GM12878 (cell line): Measurements from ENCODE around the gene NR2C2AP. TPM values are rescaled to one million over a fixed set of nuclear protein-coding genes. Genes with fewer than 3 reads are reported as not detected.

Source experiments
- ATAC-seq: fragments of 200-7000 bp; cut with Tn5 transposase; 3 replicates; pipeline ENCODE4 v1.9.1; 2020; ENCODE audit warnings: mild to moderate bottlenecking, moderate library complexity
- BruUV-seq: library from RNA; stranded (reverse); fragments of 400-500 nt; replicated peaks from 2 replicates; lab custom pipeline; 2021; lab: Mats Ljungman, UMichigan
- CTCF ChIA-PET: fragments of 300-600 bp; sonication (Branson Sonifier 250); formaldehyde crosslinking; extraction: SDS; loops from one replicate; lab custom pipeline; 2021; ENCODE audit warnings: inconsistent platforms; lab: Yijun Ruan, JAX
- POLR2A ChIA-PET: fragments of 350-600 bp; formaldehyde crosslinking; extraction: SDS; loops from one replicate; lab custom pipeline; 2021; ENCODE audit warnings: inconsistent platforms; lab: Charles Lee
- RAD21 ChIA-PET: fragments of 300-600 bp; sonication (Branson Sonifier 250); formaldehyde crosslinking; loops from one replicate; lab custom pipeline; 2023; ENCODE audit warnings: antibody characterized with exemption; ENCODE audit not compliant: unreplicated experiment; lab: Charles Lee
- SMC1A ChIA-PET: fragments of 300-600 bp; sonication (Branson Sonifier 250); formaldehyde crosslinking; loops from one replicate; lab custom pipeline; 2023; ENCODE audit not compliant: unreplicated experiment, uncharacterized antibody; lab: Charles Lee
- DNase-seq: peaks from one replicate; pipeline ENCODE4 v3.0.0-alpha.2; 2011; ENCODE audit warnings: low read depth, low spot score
- FAIRE-seq: peaks from 3 replicates; lab custom pipeline; 2011; peaks lifted over from hg19 to GRCh38; lab: Jason Lieb, UNC
- H2AFZ ChIP-seq: 2 replicates; pipeline ENCODE4 v1.6.0; 2011; ENCODE audit warnings: low read depth, low read length, control low read depth; ENCODE audit not compliant: control insufficient read depth
- H3K27ac ChIP-seq: 2 replicates; pipeline ENCODE4 v1.5.1; 2011; ENCODE audit warnings: control low read depth; ENCODE audit not compliant: control insufficient read depth, insufficient read depth
- H3K27me3 ChIP-seq, 2 experiments: replicated peaks in 1 of 2; 2 replicates each; pipeline versions ENCODE4 v1.6.0 to v1.6.1; 2011; ENCODE audit warnings: low read length in 1 of 2; ENCODE audit not compliant: control insufficient read depth in 2 of 2, insufficient read depth in 2 of 2
- H3K36me3 ChIP-seq, 2 experiments: 2 replicates each; pipeline ENCODE4 v1.5.1; 2011; ENCODE audit warnings: low read length in 1 of 2; ENCODE audit not compliant: control insufficient read depth in 2 of 2, insufficient read depth in 2 of 2
- H3K4me1 ChIP-seq: 2 replicates; pipeline ENCODE4 v1.6.1; 2011; ENCODE audit warnings: mild to moderate bottlenecking, low read length, moderate library complexity, mixed read lengths; ENCODE audit not compliant: control insufficient read depth, insufficient read depth
- H3K4me2 ChIP-seq: 2 replicates; pipeline ENCODE4 v1.6.0; 2011; ENCODE audit warnings: control low read depth; ENCODE audit not compliant: control insufficient read depth, insufficient read depth
- H3K4me3 ChIP-seq: fragments of 200-600 bp; sonication (generic); 2 replicates; pipeline ENCODE4 v1.5.1; 2016
- H3K79me2 ChIP-seq: 2 replicates; pipeline ENCODE4 v1.6.0; 2011; ENCODE audit warnings: low read length; ENCODE audit not compliant: control insufficient read depth, insufficient read depth
- H3K9ac ChIP-seq: 2 replicates; pipeline ENCODE4 v1.8.0; 2011; ENCODE audit warnings: low read length, control low read depth, mixed read lengths; ENCODE audit not compliant: control insufficient read depth, insufficient read depth
- H3K9me3 ChIP-seq: replicated peaks from 3 replicates; pipeline ENCODE4 v1.5.1; 2011; ENCODE audit warnings: mild to moderate bottlenecking, low read length; ENCODE audit not compliant: control insufficient read depth, insufficient read depth
- H4K20me1 ChIP-seq: 2 replicates; pipeline ENCODE4 v1.6.0; 2011; ENCODE audit not compliant: control insufficient read depth, insufficient read depth
- ATF3 ChIP-seq: IDR thresholded peaks from 2 replicates; pipeline ENCODE4 v1.6.1; 2011; ENCODE audit warnings: low read depth, mild to moderate bottlenecking, low read length, moderate library complexity, borderline replicate concordance; ENCODE audit errors: extremely low read depth
- BHLHE40 ChIP-seq, 2 experiments: fragments of 450-650 bp in 1 of 2; IDR thresholded peaks; 2 replicates each; pipeline ENCODE4 v1.6.1; 2011 to 2017; ENCODE audit warnings: low read depth in 2 of 2, borderline replicate concordance in 1 of 2, improper control_type of control experiment in 1 of 2, low read length in 1 of 2, mild to moderate bottlenecking in 1 of 2
- CTCF ChIP-seq, 3 experiments: IDR thresholded peaks in 2 of 3; conservative IDR thresholded peaks in 1 of 3; 2 replicates each; pipeline ENCODE4 v1.5.1; 2011; ENCODE audit warnings: low read depth in 3 of 3, low read length in 3 of 3, mild to moderate bottlenecking in 3 of 3, control low read depth in 2 of 3, moderate library complexity in 2 of 3, inconsistent platforms in 1 of 3, mixed read lengths in 1 of 3; ENCODE audit not compliant: control insufficient read depth in 2 of 3, insufficient read depth in 1 of 3; ENCODE audit errors: extremely low read depth in 1 of 3
- KLF5 ChIP-seq: fragments of 450-650 bp; IDR thresholded peaks from 2 replicates; pipeline ENCODE4 v1.6.1; 2014; ENCODE audit warnings: mild to moderate bottlenecking; ENCODE audit not compliant: partially characterized antibody
- RELA ChIP-seq: fragments of 450-650 bp; IDR thresholded peaks from 2 replicates; pipeline ENCODE4 v1.8.0; 2014; ENCODE audit warnings: borderline replicate concordance; ENCODE audit not compliant: partially characterized antibody
- YY1 ChIP-seq: IDR thresholded peaks from 2 replicates; pipeline ENCODE4 v1.6.1; 2011; ENCODE audit warnings: low read depth, mild to moderate bottlenecking, low read length
- ZNF274 ChIP-seq: IDR thresholded peaks from one replicate; pipeline ENCODE4 v1.8.0; 2011; ENCODE audit not compliant: insufficient read length, insufficient read depth
- WGBS: methylation state at CpG from one replicate; pipeline ENCODE4 v1.1.6; 2016; ENCODE audit warnings: low lambda C conversion rate; ENCODE audit not compliant: insufficient replicate concordance, insufficient coverage; ENCODE audit errors: missing lambda C conversion rate; 5-methylcytosine and 5-hydroxymethylcytosine counted together
- in situ Hi-C: fragments of 300-500 bp; cut with MboI; formaldehyde crosslinking; loops from 9 replicates; pipeline ENCODE4 v1.14.3; 2018; ENCODE audit warnings: mixed read lengths
- intact Hi-C: fragments of 100-400 bp; cut with micrococcal nuclease; formaldehyde crosslinking; loops from one replicate; pipeline ENCODE4 v1.14.2; 2022; ENCODE audit not compliant: unreplicated experiment
- polyA plus RNA-seq, 11 experiments: library from polyadenylated mRNA; depleted of rRNA in 4 of 11; unstranded in 6 of 11; stranded (reverse) in 5 of 11; fragments of >200 nt; fragmentation: Nextera tagmentation in 4 of 11; fragmentation: Illumina TruSeq in 1 of 11; extraction: Ambion mirVana in 4 of 11; extraction: Trizol in 1 of 11; gene quantifications; 1 replicate in 1 of 11; 2 replicates in 10 of 11; pipeline versions ENCODE4 v1.2.1 to v1.2.3, GENCODE V29; 2011 to 2016; ENCODE audit warnings: inconsistent platforms in 2 of 11, missing spikeins in 2 of 11, low read depth in 1 of 11
- total RNA-seq, 4 experiments: library from RNA; depleted of rRNA in 3 of 4; stranded (reverse); fragments of >200 nt in 3 of 4; fragmentation: Illumina TruSeq in 1 of 4; extraction: Trizol in 1 of 4; gene quantifications; 2 replicates each; pipeline versions ENCODE4 v1.2.1 to v1.2.3, GENCODE V29; 2013 to 2021
- TF ChIP-seq, protein P1 (sequence below): fragments of 450-650 bp; formaldehyde crosslinking; IDR thresholded peaks from 2 replicates; pipeline ENCODE4 v1.4.0; 2020; ENCODE audit warnings: mild to moderate bottlenecking, moderate library complexity
- TF ChIP-seq, protein P2 (sequence below): fragments of 450-650 bp; IDR thresholded peaks from 2 replicates; pipeline ENCODE4 v1.6.1; 2016; ENCODE audit warnings: mild to moderate bottlenecking
- TF ChIP-seq, protein P3 (sequence below): IDR thresholded peaks from 2 replicates; pipeline ENCODE4 v1.6.1; 2012; ENCODE audit warnings: mild to moderate bottlenecking, low read depth, low read length

The NR2C2AP gene
- total and polyA plus RNA-seq, 10 of the 15 experiments (the other 5 are each of a cell fraction or from before 2014, with no cell fraction given), result 21.5 to 44.8 (median 28.1) TPM

- Histone ChIP-seq H3K9me3 (no peaks in the 10 kb centered on the region; the same call in 2 of the 3 replicates), H3K79me2 (peaks cover 2% of the 10 kb centered on the region), H3K4me3 (no peak overlapping the region), H3K4me2 (0 out of 2 replicates have a peak overlapping the region, but pooled peaks have one; percentile 21), H3K36me3 (peaks cover 0 to 3% of the 10 kb centered on the region in 2 experiments; a peak in 1 of 4 replicates), H3K27me3 (no peaks in the 10 kb centered on the region), H3K4me1 (peaks cover 65% of the 10 kb centered on the region), H2AFZ (no peak overlapping the region), H3K27ac (peak overlapping the region; percentile 7), H4K20me1 (no peaks in the 10 kb centered on the region), H3K9ac (no peak overlapping the region)
- BruUV-seq, result no TSS peak
- no peak for FAIRE-seq
- intact Hi-C loops, result no loop called here
- ChIA-PET POLR2A (interaction anchor here (0.8 to 7.7 kb wide), 5 partner anchors 8 to 34 kb away, joined by 3 to 74 read pairs (median 6); partner anchors contain the start of genes BORCS8 and MEF2B), CTCF (interaction anchor here (1.0 to 11.3 kb wide), 6 partner anchors 10 to 104 kb away, joined by 3 to 135 read pairs (median 32); partner anchors contain the start of gene MEF2B), SMC1A (interaction anchor here (0.9 to 7.4 kb wide), 3 partner anchors 10 to 17 kb away, joined by 3 to 83 read pairs (median 51); partner anchors contain the start of gene MEF2B), RAD21 (interaction anchor here (0.7 to 17.5 kb wide), 6 partner anchors 10 to 319 kb away, joined by 3 to 394 read pairs (median 5); partner anchors contain the start of gene MEF2B)
- in situ Hi-C loops, result no loop called here
- peak; percentile 38 for ATAC-seq
- WGBS, result 2% methylated on average over 5 of the region's 6 CpGs
- DNase-seq, result no peak
- no peak for TF ChIP-seq KLF5
- no peak for TF ChIP-seq ZNF274
- no peak for TF ChIP-seq CTCF (IDR thresholded peaks at IDR 0.05 in 2 of 3, conservative IDR thresholded peaks at IDR 0.05 in 1 of 3; ENCODE audit: control insufficient read depth in 2 of 3, extremely low read depth in 1 of 3, insufficient read depth in 1 of 3, low read depth in 3 of 3, low read length in 3 of 3)
- TF ChIP-seq, protein P1, sequence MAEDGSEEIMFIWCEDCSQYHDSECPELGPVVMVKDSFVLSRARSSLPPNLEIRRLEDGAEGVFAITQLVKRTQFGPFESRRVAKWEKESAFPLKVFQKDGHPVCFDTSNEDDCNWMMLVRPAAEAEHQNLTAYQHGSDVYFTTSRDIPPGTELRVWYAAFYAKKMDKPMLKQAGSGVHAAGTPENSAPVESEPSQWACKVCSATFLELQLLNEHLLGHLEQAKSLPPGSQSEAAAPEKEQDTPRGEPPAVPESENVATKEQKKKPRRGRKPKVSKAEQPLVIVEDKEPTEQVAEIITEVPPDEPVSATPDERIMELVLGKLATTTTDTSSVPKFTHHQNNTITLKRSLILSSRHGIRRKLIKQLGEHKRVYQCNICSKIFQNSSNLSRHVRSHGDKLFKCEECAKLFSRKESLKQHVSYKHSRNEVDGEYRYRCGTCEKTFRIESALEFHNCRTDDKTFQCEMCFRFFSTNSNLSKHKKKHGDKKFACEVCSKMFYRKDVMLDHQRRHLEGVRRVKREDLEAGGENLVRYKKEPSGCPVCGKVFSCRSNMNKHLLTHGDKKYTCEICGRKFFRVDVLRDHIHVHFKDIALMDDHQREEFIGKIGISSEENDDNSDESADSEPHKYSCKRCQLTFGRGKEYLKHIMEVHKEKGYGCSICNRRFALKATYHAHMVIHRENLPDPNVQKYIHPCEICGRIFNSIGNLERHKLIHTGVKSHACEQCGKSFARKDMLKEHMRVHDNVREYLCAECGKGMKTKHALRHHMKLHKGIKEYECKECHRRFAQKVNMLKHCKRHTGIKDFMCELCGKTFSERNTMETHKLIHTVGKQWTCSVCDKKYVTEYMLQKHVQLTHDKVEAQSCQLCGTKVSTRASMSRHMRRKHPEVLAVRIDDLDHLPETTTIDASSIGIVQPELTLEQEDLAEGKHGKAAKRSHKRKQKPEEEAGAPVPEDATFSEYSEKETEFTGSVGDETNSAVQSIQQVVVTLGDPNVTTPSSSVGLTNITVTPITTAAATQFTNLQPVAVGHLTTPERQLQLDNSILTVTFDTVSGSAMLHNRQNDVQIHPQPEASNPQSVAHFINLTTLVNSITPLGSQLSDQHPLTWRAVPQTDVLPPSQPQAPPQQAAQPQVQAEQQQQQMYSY (CRISPR knock-in tag), result no peak
- TF ChIP-seq RELA, result no peak
- peak in 1 of 2 experiments; percentile 20; a peak in 1 of 4 replicates for TF ChIP-seq BHLHE40 (IDR thresholded peaks at IDR 0.05; ENCODE audit: borderline replicate concordance in 1 of 2, low read depth in 2 of 2, low read length in 1 of 2)
- TF ChIP-seq, protein P2, sequence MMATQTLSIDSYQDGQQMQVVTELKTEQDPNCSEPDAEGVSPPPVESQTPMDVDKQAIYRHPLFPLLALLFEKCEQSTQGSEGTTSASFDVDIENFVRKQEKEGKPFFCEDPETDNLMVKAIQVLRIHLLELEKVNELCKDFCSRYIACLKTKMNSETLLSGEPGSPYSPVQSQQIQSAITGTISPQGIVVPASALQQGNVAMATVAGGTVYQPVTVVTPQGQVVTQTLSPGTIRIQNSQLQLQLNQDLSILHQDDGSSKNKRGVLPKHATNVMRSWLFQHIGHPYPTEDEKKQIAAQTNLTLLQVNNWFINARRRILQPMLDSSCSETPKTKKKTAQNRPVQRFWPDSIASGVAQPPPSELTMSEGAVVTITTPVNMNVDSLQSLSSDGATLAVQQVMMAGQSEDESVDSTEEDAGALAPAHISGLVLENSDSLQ, result 0 out of 2 replicates have a peak, but pooled peaks have one; percentile 21
- TF ChIP-seq ATF3, result no peak
- TF ChIP-seq YY1, result no peak
- TF ChIP-seq, protein P3, sequence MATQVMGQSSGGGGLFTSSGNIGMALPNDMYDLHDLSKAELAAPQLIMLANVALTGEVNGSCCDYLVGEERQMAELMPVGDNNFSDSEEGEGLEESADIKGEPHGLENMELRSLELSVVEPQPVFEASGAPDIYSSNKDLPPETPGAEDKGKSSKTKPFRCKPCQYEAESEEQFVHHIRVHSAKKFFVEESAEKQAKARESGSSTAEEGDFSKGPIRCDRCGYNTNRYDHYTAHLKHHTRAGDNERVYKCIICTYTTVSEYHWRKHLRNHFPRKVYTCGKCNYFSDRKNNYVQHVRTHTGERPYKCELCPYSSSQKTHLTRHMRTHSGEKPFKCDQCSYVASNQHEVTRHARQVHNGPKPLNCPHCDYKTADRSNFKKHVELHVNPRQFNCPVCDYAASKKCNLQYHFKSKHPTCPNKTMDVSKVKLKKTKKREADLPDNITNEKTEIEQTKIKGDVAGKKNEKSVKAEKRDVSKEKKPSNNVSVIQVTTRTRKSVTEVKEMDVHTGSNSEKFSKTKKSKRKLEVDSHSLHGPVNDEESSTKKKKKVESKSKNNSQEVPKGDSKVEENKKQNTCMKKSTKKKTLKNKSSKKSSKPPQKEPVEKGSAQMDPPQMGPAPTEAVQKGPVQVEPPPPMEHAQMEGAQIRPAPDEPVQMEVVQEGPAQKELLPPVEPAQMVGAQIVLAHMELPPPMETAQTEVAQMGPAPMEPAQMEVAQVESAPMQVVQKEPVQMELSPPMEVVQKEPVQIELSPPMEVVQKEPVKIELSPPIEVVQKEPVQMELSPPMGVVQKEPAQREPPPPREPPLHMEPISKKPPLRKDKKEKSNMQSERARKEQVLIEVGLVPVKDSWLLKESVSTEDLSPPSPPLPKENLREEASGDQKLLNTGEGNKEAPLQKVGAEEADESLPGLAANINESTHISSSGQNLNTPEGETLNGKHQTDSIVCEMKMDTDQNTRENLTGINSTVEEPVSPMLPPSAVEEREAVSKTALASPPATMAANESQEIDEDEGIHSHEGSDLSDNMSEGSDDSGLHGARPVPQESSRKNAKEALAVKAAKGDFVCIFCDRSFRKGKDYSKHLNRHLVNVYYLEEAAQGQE, result no peak
These were observed 45.4 kb downstream of the NR2C2AP start for GRCh38 chr19:19157808-19158207.
